Measurements from ENCODE around the gene ANKRD29. TPM values are rescaled to one million over a fixed set of nuclear protein-coding genes. Genes with fewer than 3 reads are reported as not detected.

Gene ANKRD29
- total RNA-seq, 1 experiment from 2014 or later, result 8.2 TPM

- BruUV-seq (replicated peaks), result no TSS peak
- no peaks in the 10 kb centered on the region for H3K27me3 Mint-ChIP-seq (ENCODE audit: insufficient read depth, unreplicated experiment)
- no peaks in the 10 kb centered on the region for H3K9me3 ChIP-seq
- peaks cover 25% of the 10 kb centered on the region for H3K4me1 Mint-ChIP-seq (ENCODE audit: low read depth, unreplicated experiment)
- peaks cover 6% of the 10 kb centered on the region for H3K36me3 Mint-ChIP-seq (ENCODE audit: insufficient read depth, unreplicated experiment)
- ChIA-PET CTCF (interaction anchor here (0.7 kb wide), 1 partner anchor 91 kb away, joined by 5 read pairs; no protein-coding TSS in a partner anchor), POLR2A (interaction anchor here (0.6 kb wide), 2 partner anchors 38 to 449 kb away, joined by 3 to 5 read pairs; no protein-coding TSS in a partner anchor)
- H3K36me3 ChIP-seq (ENCODE audit: control insufficient read depth, insufficient read depth, low read length), result no peaks in the 10 kb centered on the region
- intact Hi-C loops (cut with micrococcal nuclease; ENCODE audit: unreplicated experiment), result no loop called here
- peak overlapping the region; percentile 76 for H3K27ac Mint-ChIP-seq (ENCODE audit: unreplicated experiment)
- peak overlapping the region; percentile 61 for H3K4me3 Mint-ChIP-seq (ENCODE audit: unreplicated experiment)
- peaks cover 21% of the 10 kb centered on the region for H3K4me1 ChIP-seq
- H3K4me3 ChIP-seq (ENCODE audit: low read depth, low read length), result no peak overlapping the region
- no peaks in the 10 kb centered on the region for H3K27me3 ChIP-seq (replicated peaks; ENCODE audit: control insufficient read depth, insufficient read depth, low read length)
- TF ChIP-seq CTCF (IDR thresholded peaks at IDR 0.05; ENCODE audit: insufficient read depth in 1 of 2, low read depth in 1 of 2, low read length in 1 of 2, severe bottlenecking in 1 of 2, unreplicated experiment in 1 of 2), result no peak
- peak; percentile 46 to 50 for DNase-seq
- no peaks in the 10 kb centered on the region for H3K9me3 Mint-ChIP-seq (ENCODE audit: unreplicated experiment)
These were observed 50.1 kb downstream of the ANKRD29 start for GRCh38 chr18:23612434-23613090.

GRCh38 chr18:23609390-23610023, 53.2 kb downstream of the ANKRD29 start:
- Mint-ChIP-seq H3K9me3 (ENCODE audit: unreplicated experiment) (no peaks in the 10 kb centered on the region), H3K27ac (ENCODE audit: unreplicated experiment) (no peak overlapping the region), H3K4me1 (ENCODE audit: low read depth, unreplicated experiment) (peaks cover 22% of the 10 kb centered on the region), H3K36me3 (ENCODE audit: insufficient read depth, unreplicated experiment) (peaks cover 6% of the 10 kb centered on the region), H3K27me3 (ENCODE audit: insufficient read depth, unreplicated experiment) (no peaks in the 10 kb centered on the region), H3K4me3 (ENCODE audit: unreplicated experiment) (no peak overlapping the region)
- no peaks in the 10 kb centered on the region for H3K9me3 ChIP-seq
- TF ChIP-seq CTCF (IDR thresholded peaks at IDR 0.05; ENCODE audit: insufficient read depth in 1 of 2, low read depth in 1 of 2, low read length in 1 of 2, severe bottlenecking in 1 of 2, unreplicated experiment in 1 of 2), result no peak
- no TSS peak for BruUV-seq (replicated peaks)
- no peaks in the 10 kb centered on the region for H3K36me3 ChIP-seq (ENCODE audit: control insufficient read depth, insufficient read depth, low read length)
- H3K4me3 ChIP-seq (ENCODE audit: low read depth, low read length), result no peak overlapping the region
- ChIA-PET POLR2A (no interaction called here), CTCF (interaction anchor here (1.6 kb wide), 1 partner anchor 94 kb away, joined by 4 read pairs; no protein-coding TSS in a partner anchor)
- no peaks in the 10 kb centered on the region for H3K27me3 ChIP-seq (replicated peaks; ENCODE audit: control insufficient read depth, insufficient read depth, low read length)
- DNase-seq, result no peak
- intact Hi-C loops (cut with micrococcal nuclease; ENCODE audit: unreplicated experiment), result no loop called here
- peaks cover 21% of the 10 kb centered on the region for H3K4me1 ChIP-seq

GRCh38 chr18:23608211-23608610, 54.5 kb downstream of the ANKRD29 start:
- no peak overlapping the region for H3K27ac Mint-ChIP-seq (ENCODE audit: unreplicated experiment)
- intact Hi-C loops (cut with micrococcal nuclease; ENCODE audit: unreplicated experiment), result no loop called here
- CTCF ChIA-PET, result no interaction called here
- H3K9me3 Mint-ChIP-seq (ENCODE audit: unreplicated experiment), result no peaks in the 10 kb centered on the region
- no peaks in the 10 kb centered on the region for H3K9me3 ChIP-seq
- H3K4me3 ChIP-seq (ENCODE audit: low read depth, low read length), result no peak overlapping the region
- POLR2A ChIA-PET, result no interaction called here
- TF ChIP-seq CTCF (IDR thresholded peaks at IDR 0.05; ENCODE audit: insufficient read depth in 1 of 2, low read depth in 1 of 2, low read length in 1 of 2, severe bottlenecking in 1 of 2, unreplicated experiment in 1 of 2), result no peak
- BruUV-seq (replicated peaks), result no TSS peak
- peaks cover 22% of the 10 kb centered on the region for H3K4me1 Mint-ChIP-seq (ENCODE audit: low read depth, unreplicated experiment)
- peaks cover 21% of the 10 kb centered on the region for H3K4me1 ChIP-seq
- H3K27me3 ChIP-seq (replicated peaks; ENCODE audit: control insufficient read depth, insufficient read depth, low read length), result no peaks in the 10 kb centered on the region
- H3K36me3 Mint-ChIP-seq (ENCODE audit: insufficient read depth, unreplicated experiment), result peaks cover 6% of the 10 kb centered on the region
- H3K27me3 Mint-ChIP-seq (ENCODE audit: insufficient read depth, unreplicated experiment), result no peaks in the 10 kb centered on the region
- no peak for DNase-seq
- no peak overlapping the region for H3K4me3 Mint-ChIP-seq (ENCODE audit: unreplicated experiment)
- H3K36me3 ChIP-seq (ENCODE audit: control insufficient read depth, insufficient read depth, low read length), result no peaks in the 10 kb centered on the region

Measured in Caco-2 (cell line).